Measurements from ENCODE around the gene LSM7.

DNA sequence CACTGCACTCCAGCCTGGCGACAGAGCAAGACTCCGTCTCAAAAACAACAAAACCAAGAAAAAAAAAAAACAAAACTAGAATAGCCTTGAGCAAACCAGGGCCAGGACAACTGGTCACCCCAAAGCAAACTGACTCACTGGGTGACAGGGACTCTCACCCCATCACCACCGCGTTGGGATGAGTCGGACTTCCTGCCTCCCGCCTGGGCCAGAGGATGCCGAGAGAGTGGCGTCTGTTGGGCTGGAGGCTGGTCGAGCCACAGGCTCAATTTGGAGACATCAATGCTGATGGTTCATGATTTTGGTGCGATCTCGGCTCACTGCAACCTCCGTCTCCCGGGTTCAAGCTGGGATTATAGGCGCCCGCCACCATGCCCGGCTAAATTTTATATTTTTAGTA is 43.3 kb upstream of the LSM7 start:
- TF ChIP-seq POLR2A (IDR thresholded peaks at IDR 0.05; ENCODE audit: low read length): no peak
- TF ChIP-seq GATA1 (IDR thresholded peaks at IDR 0.05; ENCODE audit: low read depth, low read length): no peak

All from erythroblast (primary cell).